K562 (cell line): Measurements from ENCODE around the gene ANHX. TPM values are rescaled to one million over a fixed set of nuclear protein-coding genes. Genes with fewer than 3 reads are reported as not detected.

Source experiments
- ATAC-seq: fragments of 200-7000 bp; cut with Tn5 transposase; 3 replicates; pipeline ENCODE4 v1.9.1; 2020; ENCODE audit warnings: moderate library complexity
- BruUV-seq: library from RNA; stranded (reverse); fragments of 400-500 nt; replicated peaks from 2 replicates; lab custom pipeline; 2021; lab: Mats Ljungman, UMichigan
- CTCF ChIA-PET: fragments of 300-600 bp; formaldehyde crosslinking; extraction: SDS; loops from one replicate; lab custom pipeline; 2021; ENCODE audit warnings: low intra/inter-chr PET ratio; lab: Yijun Ruan, JAX
- POLR2A ChIA-PET: fragments of 300-600, 350-650 bp; sonication (Branson Sonifier 250); formaldehyde crosslinking; extraction: SDS; loops from one replicate; lab custom pipeline; 2021; ENCODE audit warnings: antibody characterized with exemption, inconsistent platforms; lab: Yijun Ruan, JAX
- DNase-seq, 4 experiments: peaks; one replicate each; pipeline versions ENCODE4 v3.0.0 to v3.0.0-alpha.2; 2011 to 2018; ENCODE audit warnings: low spot score in 3 of 4, mixed read lengths in 3 of 4; ENCODE audit errors: extremely low read depth in 1 of 4
- FAIRE-seq: peaks from 2 replicates; lab custom pipeline; 2011; peaks lifted over from hg19 to GRCh38; lab: Jason Lieb, UNC
- H2AFZ ChIP-seq: 2 replicates; pipeline ENCODE4 v1.6.0; 2011; ENCODE audit warnings: low read depth, low read length, control low read depth, inconsistent platforms
- H3K27ac ChIP-seq: fragments of 200-600 bp; 3 replicates; pipeline ENCODE4 v1.8.0; 2011; ENCODE audit warnings: low read depth, mild to moderate bottlenecking, control low read depth, inconsistent platforms, low read length, moderate library complexity, mixed read lengths; ENCODE audit errors: extremely low read depth
- H3K27me3 ChIP-seq, 2 experiments: fragments of 300-600 bp in 1 of 2; 2 replicates in 1 of 2; 3 replicates in 1 of 2; pipeline versions ENCODE4 v1.6.0 to v1.8.0; 2011; ENCODE audit warnings: inconsistent platforms in 2 of 2, low read length in 2 of 2, mild to moderate bottlenecking in 1 of 2, mixed read lengths in 1 of 2, moderate library complexity in 1 of 2; ENCODE audit not compliant: control insufficient read depth in 2 of 2, insufficient read depth in 2 of 2
- H3K36me3 ChIP-seq: fragments of 300-600 bp; 3 replicates; pipeline ENCODE4 v1.8.0; 2011; ENCODE audit warnings: mild to moderate bottlenecking, low read length, inconsistent platforms; ENCODE audit not compliant: control insufficient read depth, insufficient read depth
- H3K4me1 ChIP-seq, 2 experiments: fragments of 200-600 bp in 1 of 2; replicated peaks in 1 of 2; 2 replicates in 1 of 2; 3 replicates in 1 of 2; pipeline versions ENCODE4 v1.5.1 to v1.8.0; 2011; ENCODE audit warnings: inconsistent platforms in 2 of 2, low read length in 2 of 2, mild to moderate bottlenecking in 1 of 2, mixed read lengths in 1 of 2, moderate library complexity in 1 of 2; ENCODE audit not compliant: control insufficient read depth in 2 of 2, insufficient read depth in 2 of 2
- H3K4me2 ChIP-seq: 2 replicates; pipeline ENCODE4 v1.6.1; 2011; ENCODE audit warnings: low read length, control low read depth, inconsistent platforms, mixed read lengths; ENCODE audit not compliant: insufficient read depth
- H3K4me3 ChIP-seq: fragments of 200-600 bp; sonication (generic), shearing (Covaris generic); 2 replicates; pipeline ENCODE4 v1.5.1; 2016; ENCODE audit warnings: control low read depth, inconsistent platforms
- H3K79me2 ChIP-seq: fragments of 200-600 bp; 3 replicates; pipeline ENCODE4 v1.8.0; 2011; ENCODE audit warnings: low read length, inconsistent platforms; ENCODE audit not compliant: control insufficient read depth, insufficient read depth
- H3K9ac ChIP-seq, 2 experiments: 2 replicates each; pipeline versions ENCODE4 v1.6.0 to v1.6.1; 2011; ENCODE audit warnings: low read depth in 2 of 2, low read length in 2 of 2, control low read depth in 1 of 2, inconsistent platforms in 1 of 2, mild to moderate bottlenecking in 1 of 2, mixed read lengths in 1 of 2; ENCODE audit not compliant: insufficient read depth in 1 of 2
- H3K9me1 ChIP-seq: one replicate; pipeline ENCODE4 v1.6.0; 2011; ENCODE audit warnings: inconsistent platforms, mild to moderate bottlenecking, low read length, moderate library complexity; ENCODE audit not compliant: control insufficient read depth, insufficient read depth
- H3K9me3 ChIP-seq: replicated peaks from 2 replicates; pipeline ENCODE4 v1.5.1; 2011; ENCODE audit warnings: low read depth, low read length, inconsistent platforms; ENCODE audit not compliant: control insufficient read depth, insufficient read depth
- H4K20me1 ChIP-seq: replicated peaks from 2 replicates; pipeline ENCODE4 v1.6.1; 2011; ENCODE audit warnings: low read length, inconsistent platforms, mixed read lengths; ENCODE audit not compliant: control insufficient read depth, insufficient read depth
- CREM ChIP-seq: IDR thresholded peaks from 2 replicates; pipeline ENCODE4 v1.6.1; 2014; ENCODE audit warnings: antibody characterized with exemption, low read depth
- CXXC5 ChIP-seq: fragments of 250-450 bp; sonication (Bioruptor Pico); IDR thresholded peaks from 2 replicates; pipeline ENCODE4 v1.8.0; 2022; ENCODE audit warnings: inconsistent platforms, mild to moderate bottlenecking, moderate library complexity
- E2F3 ChIP-seq: fragments of 250-450 bp; sonication (Bioruptor Pico); IDR thresholded peaks from 2 replicates; pipeline ENCODE4 v1.4.0; 2020; ENCODE audit warnings: mild to moderate bottlenecking
- ESRRB ChIP-seq: fragments of 250-450 bp; sonication (Bioruptor Pico); IDR thresholded peaks from 2 replicates; pipeline ENCODE4 v1.5.0; 2020; ENCODE audit warnings: mild to moderate bottlenecking, moderate library complexity, borderline replicate concordance
- ETS2 ChIP-seq: IDR thresholded peaks from 2 replicates; pipeline ENCODE4 v1.6.1; 2016; ENCODE audit warnings: borderline replicate concordance, missing genetic modification characterization, mild to moderate bottlenecking, moderate library complexity, missing compliant biosample characterization; ENCODE audit not compliant: poor library complexity, severe bottlenecking
- FOXM1 ChIP-seq, 2 experiments: fragments of 450-650 bp in 1 of 2; sonication (generic) in 1 of 2; formaldehyde crosslinking in 1 of 2; IDR thresholded peaks; 2 replicates each; pipeline versions ENCODE4 v1.6.1 to v1.9.0; 2017 to 2022; ENCODE audit warnings: low read depth in 2 of 2, mild to moderate bottlenecking in 2 of 2, missing genetic modification reagents in 1 of 2, moderate library complexity in 1 of 2
- MTA1 ChIP-seq: fragments of 450-650 bp; IDR thresholded peaks from 2 replicates; pipeline ENCODE4 v1.6.1; 2017; ENCODE audit warnings: borderline replicate concordance
- PCBP1 ChIP-seq: fragments of 200-400 bp; formaldehyde crosslinking; IDR thresholded peaks from 2 replicates; pipeline ENCODE4 v1.6.1; 2018; ENCODE audit warnings: mild to moderate bottlenecking, low read depth, low read length; ENCODE audit not compliant: poor library complexity, severe bottlenecking
- TSC22D4 ChIP-seq: fragments of 450-650 bp; IDR thresholded peaks from 2 replicates; pipeline ENCODE4 v1.6.1; 2016; ENCODE audit warnings: missing genetic modification characterization, missing biosample characterization, control low read depth
- ZNF3 ChIP-seq: fragments of 250-450 bp; sonication (Bioruptor Pico); IDR thresholded peaks from 2 replicates; pipeline ENCODE4 v1.5.0; 2021; ENCODE audit warnings: mild to moderate bottlenecking, moderate library complexity
- ZNF445 ChIP-seq: fragments of 250-450 bp; sonication (Bioruptor Pico); IDR thresholded peaks from 2 replicates; pipeline ENCODE4 v1.4.0; 2020; ENCODE audit warnings: low read depth, mild to moderate bottlenecking, moderate library complexity
- ZNF589 ChIP-seq: fragments of 200-800 bp; sonication (Bioruptor generic); IDR thresholded peaks from 2 replicates; pipeline ENCODE4 v1.6.1; 2016; ENCODE audit warnings: low read depth, missing genetic modification characterization, missing compliant biosample characterization
- WGBS: fragments of 100-300 bp; shearing (Covaris generic); methylation state at CpG from one replicate; pipeline ENCODE4 v1.1.6; 2016; ENCODE audit warnings: low coverage, mixed read lengths; ENCODE audit not compliant: insufficient coverage; ENCODE audit errors: missing lambda C conversion rate; 5-methylcytosine and 5-hydroxymethylcytosine counted together
- in situ Hi-C: fragments of 300-500 bp; cut with MboI; formaldehyde crosslinking; loops from 4 replicates; pipeline ENCODE4 v1.15.0; 2018; ENCODE audit warnings: inconsistent platforms, mixed read lengths
- intact Hi-C: fragments of 100-400 bp; cut with micrococcal nuclease; formaldehyde crosslinking; loops from 2 replicates; pipeline ENCODE4 v1.14.2; 2022
- polyA plus RNA-seq, 8 experiments: library from polyadenylated mRNA; depleted of rRNA in 4 of 8; stranded (reverse) in 5 of 8; unstranded in 3 of 8; fragments of >200 nt; fragmentation: Nextera tagmentation in 2 of 8; fragmentation: Illumina TruSeq in 1 of 8; extraction: Ambion mirVana in 2 of 8; extraction: Trizol in 1 of 8; gene quantifications; 2 replicates each; pipeline versions ENCODE4 v1.2.1 to v1.2.3, GENCODE V29; 2011 to 2014; ENCODE audit warnings: inconsistent platforms in 1 of 8, missing spikeins in 1 of 8
- total RNA-seq, 7 experiments: library from RNA; depleted of rRNA in 6 of 7; stranded (reverse); fragments of >200 nt in 6 of 7; fragmentation: Illumina TruSeq in 2 of 7; extraction: Trizol in 2 of 7; gene quantifications; 2 replicates each; pipeline versions ENCODE4 v1.2.1 to v1.2.3, GENCODE V29; 2011 to 2021; ENCODE audit warnings: low replicate concordance in 1 of 7
- TF ChIP-seq, protein P1 (sequence below): sonication (generic); formaldehyde crosslinking; IDR thresholded peaks from 2 replicates; pipeline ENCODE4 v1.8.1; 2023; ENCODE audit warnings: missing genetic modification reagents, mild to moderate bottlenecking, borderline replicate concordance
- TF ChIP-seq, protein P2 (sequence below): fragments of 450-650 bp; IDR thresholded peaks from one replicate; pipeline ENCODE4 v1.6.1; 2018; ENCODE audit warnings: mild to moderate bottlenecking, moderate library complexity; ENCODE audit not compliant: partially characterized antibody
- TF ChIP-seq, protein P3 (sequence below): sonication (generic); formaldehyde crosslinking; IDR thresholded peaks from 2 replicates; pipeline ENCODE4 v1.8.0; 2022; ENCODE audit warnings: mild to moderate bottlenecking, missing genetic modification reagents, borderline replicate concordance

Gene ANHX
- total and polyA plus RNA-seq, 9 of the 15 experiments (the other 6 are each of a cell fraction or from before 2014, with no cell fraction given) = not detected

DNA sequence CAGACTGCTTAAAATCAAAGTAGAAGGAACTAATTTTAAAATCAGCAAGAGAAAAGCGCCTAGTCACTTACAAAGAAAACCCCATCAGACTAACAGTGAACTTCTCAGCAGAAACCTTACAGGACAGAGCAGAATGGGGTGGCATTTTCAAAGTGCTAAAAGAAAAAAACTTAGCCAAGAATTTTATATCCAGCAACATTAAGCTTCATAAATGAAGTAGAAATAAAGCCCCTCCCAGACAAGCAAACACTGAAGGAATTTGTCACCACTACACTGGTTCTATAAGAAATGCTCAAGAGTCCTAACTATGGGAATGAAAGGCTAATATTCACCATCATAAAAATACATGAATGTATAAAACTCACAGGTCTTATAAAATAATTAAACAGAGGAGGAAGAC, 60.8 kb downstream of the ANHX start:
- no peak overlapping the region for H3K9ac ChIP-seq
- H3K79me2 ChIP-seq = no peaks in the 10 kb centered on the region
- no peaks in the 10 kb centered on the region for H3K4me1 ChIP-seq
- ChIA-PET CTCF (no interaction called here), POLR2A (no interaction called here)
- H3K36me3 ChIP-seq = no peaks in the 10 kb centered on the region
- H2AFZ ChIP-seq = no peak overlapping the region
- H3K4me3 ChIP-seq = no peak overlapping the region
- H3K27me3 ChIP-seq = no peaks in the 10 kb centered on the region
- no TSS peak for BruUV-seq
- intact Hi-C loops = no loop called here
- peaks cover 2% of the 10 kb centered on the region; the same call in 1 of the 2 replicates for H3K9me3 ChIP-seq
- H3K4me2 ChIP-seq = no peak overlapping the region
- DNase-seq = no peak
- in situ Hi-C loops = no loop called here
- WGBS = 7% methylated on average over 1 of the region's 1 CpG
- H3K9me1 ChIP-seq = no peaks in the 10 kb centered on the region
- H3K27ac ChIP-seq = no peak overlapping the region
- H4K20me1 ChIP-seq = no peaks in the 10 kb centered on the region
- ATAC-seq = no peak
- no peak for FAIRE-seq
- TF ChIP-seq E2F3 (CRISPR knock-in tag) = no peak
- TF ChIP-seq FOXM1 (IDR thresholded peaks at IDR 0.05; ENCODE audit: low read depth) = no peak
- no peak for TF ChIP-seq FOXM1 (CRISPR knock-in tag; IDR thresholded peaks at IDR 0.05; ENCODE audit: low read depth)
- no peak for TF ChIP-seq CREM
- no peak for TF ChIP-seq TSC22D4 (tag)
- TF ChIP-seq, protein P1, sequence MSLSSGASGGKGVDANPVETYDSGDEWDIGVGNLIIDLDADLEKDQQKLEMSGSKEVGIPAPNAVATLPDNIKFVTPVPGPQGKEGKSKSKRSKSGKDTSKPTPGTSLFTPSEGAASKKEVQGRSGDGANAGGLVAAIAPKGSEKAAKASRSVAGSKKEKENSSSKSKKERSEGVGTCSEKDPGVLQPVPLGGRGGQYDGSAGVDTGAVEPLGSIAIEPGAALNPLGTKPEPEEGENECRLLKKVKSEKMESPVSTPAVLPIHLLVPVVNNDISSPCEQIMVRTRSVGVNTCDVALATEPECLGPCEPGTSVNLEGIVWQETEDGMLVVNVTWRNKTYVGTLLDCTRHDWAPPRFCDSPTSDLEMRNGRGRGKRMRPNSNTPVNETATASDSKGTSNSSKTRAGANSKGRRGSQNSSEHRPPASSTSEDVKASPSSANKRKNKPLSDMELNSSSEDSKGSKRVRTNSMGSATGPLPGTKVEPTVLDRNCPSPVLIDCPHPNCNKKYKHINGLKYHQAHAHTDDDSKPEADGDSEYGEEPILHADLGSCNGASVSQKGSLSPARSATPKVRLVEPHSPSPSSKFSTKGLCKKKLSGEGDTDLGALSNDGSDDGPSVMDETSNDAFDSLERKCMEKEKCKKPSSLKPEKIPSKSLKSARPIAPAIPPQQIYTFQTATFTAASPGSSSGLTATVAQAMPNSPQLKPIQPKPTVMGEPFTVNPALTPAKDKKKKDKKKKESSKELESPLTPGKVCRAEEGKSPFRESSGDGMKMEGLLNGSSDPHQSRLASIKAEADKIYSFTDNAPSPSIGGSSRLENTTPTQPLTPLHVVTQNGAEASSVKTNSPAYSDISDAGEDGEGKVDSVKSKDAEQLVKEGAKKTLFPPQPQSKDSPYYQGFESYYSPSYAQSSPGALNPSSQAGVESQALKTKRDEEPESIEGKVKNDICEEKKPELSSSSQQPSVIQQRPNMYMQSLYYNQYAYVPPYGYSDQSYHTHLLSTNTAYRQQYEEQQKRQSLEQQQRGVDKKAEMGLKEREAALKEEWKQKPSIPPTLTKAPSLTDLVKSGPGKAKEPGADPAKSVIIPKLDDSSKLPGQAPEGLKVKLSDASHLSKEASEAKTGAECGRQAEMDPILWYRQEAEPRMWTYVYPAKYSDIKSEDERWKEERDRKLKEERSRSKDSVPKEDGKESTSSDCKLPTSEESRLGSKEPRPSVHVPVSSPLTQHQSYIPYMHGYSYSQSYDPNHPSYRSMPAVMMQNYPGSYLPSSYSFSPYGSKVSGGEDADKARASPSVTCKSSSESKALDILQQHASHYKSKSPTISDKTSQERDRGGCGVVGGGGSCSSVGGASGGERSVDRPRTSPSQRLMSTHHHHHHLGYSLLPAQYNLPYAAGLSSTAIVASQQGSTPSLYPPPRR (CRISPR knock-in tag) = no peak
- no peak for TF ChIP-seq ZNF589
- no peak for TF ChIP-seq ZNF3 (CRISPR knock-in tag)
- no peak for TF ChIP-seq ZNF445 (CRISPR knock-in tag)
- no peak for TF ChIP-seq PCBP1
- TF ChIP-seq, protein P2, sequence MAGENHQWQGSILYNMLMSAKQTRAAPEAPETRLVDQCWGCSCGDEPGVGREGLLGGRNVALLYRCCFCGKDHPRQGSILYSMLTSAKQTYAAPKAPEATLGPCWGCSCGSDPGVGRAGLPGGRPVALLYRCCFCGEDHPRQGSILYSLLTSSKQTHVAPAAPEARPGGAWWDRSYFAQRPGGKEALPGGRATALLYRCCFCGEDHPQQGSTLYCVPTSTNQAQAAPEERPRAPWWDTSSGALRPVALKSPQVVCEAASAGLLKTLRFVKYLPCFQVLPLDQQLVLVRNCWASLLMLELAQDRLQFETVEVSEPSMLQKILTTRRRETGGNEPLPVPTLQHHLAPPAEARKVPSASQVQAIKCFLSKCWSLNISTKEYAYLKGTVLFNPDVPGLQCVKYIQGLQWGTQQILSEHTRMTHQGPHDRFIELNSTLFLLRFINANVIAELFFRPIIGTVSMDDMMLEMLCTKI = no peak
- TF ChIP-seq ETS2 (tag) = no peak
- TF ChIP-seq, protein P3, sequence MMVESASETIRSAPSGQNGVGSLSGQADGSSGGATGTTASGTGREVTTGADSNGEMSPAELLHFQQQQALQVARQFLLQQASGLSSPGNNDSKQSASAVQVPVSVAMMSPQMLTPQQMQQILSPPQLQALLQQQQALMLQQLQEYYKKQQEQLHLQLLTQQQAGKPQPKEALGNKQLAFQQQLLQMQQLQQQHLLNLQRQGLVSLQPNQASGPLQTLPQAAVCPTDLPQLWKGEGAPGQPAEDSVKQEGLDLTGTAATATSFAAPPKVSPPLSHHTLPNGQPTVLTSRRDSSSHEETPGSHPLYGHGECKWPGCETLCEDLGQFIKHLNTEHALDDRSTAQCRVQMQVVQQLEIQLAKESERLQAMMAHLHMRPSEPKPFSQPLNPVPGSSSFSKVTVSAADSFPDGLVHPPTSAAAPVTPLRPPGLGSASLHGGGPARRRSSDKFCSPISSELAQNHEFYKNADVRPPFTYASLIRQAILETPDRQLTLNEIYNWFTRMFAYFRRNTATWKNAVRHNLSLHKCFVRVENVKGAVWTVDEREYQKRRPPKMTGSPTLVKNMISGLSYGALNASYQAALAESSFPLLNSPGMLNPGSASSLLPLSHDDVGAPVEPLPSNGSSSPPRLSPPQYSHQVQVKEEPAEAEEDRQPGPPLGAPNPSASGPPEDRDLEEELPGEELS (CRISPR knock-in tag) = no peak
- no peak for TF ChIP-seq ESRRB (CRISPR knock-in tag)
- no peak for TF ChIP-seq CXXC5 (CRISPR knock-in tag)
- TF ChIP-seq MTA1 = no peak
